Kidney epithelial cell (primary cell): ENCODE measurements around the gene SIGLECL1. TPM values are rescaled to one million over a fixed set of nuclear protein-coding genes. Genes with fewer than 3 reads are reported as not detected.

Source experiments
- DNase-seq: peaks from one replicate; pipeline ENCODE4 v3.0.0-alpha.2; 2010; ENCODE audit warnings: low read depth
- H3K27me3 ChIP-seq: 2 replicates; pipeline ENCODE4 v1.6.0; 2011; ENCODE audit warnings: low read length; ENCODE audit not compliant: control insufficient read depth, insufficient read depth
- H3K36me3 ChIP-seq: 2 replicates; pipeline ENCODE4 v1.5.1; 2011; ENCODE audit warnings: low read length; ENCODE audit not compliant: control insufficient read depth, insufficient read depth
- H3K4me3 ChIP-seq: 2 replicates; pipeline ENCODE4 v1.5.1; 2011; ENCODE audit warnings: low read depth, mild to moderate bottlenecking, control low read depth, low read length
- CTCF ChIP-seq: IDR thresholded peaks from 2 replicates; pipeline ENCODE4 v1.5.1; 2011; ENCODE audit warnings: mild to moderate bottlenecking, moderate library complexity, low read length, control low read depth, inconsistent platforms; ENCODE audit not compliant: insufficient read depth, poor library complexity, severe bottlenecking
- total RNA-seq: library from RNA; depleted of rRNA; stranded (reverse); fragments of >200 nt; gene quantifications from 2 replicates; pipeline ENCODE4 v1.2.3, GENCODE V29; 2015

The SIGLECL1 gene
- total RNA-seq, 1 donor from 2014 or later: 0.79 TPM

- DNase-seq: no peak
- no peaks in the 10 kb centered on the region for H3K27me3 ChIP-seq
- H3K4me3 ChIP-seq: no peak overlapping the region
- no peaks in the 10 kb centered on the region for H3K36me3 ChIP-seq
- TF ChIP-seq CTCF: no peak
These were observed 21.4 kb downstream of the SIGLECL1 start for GRCh38 chr19:51272183-51272810.

- H3K27me3 ChIP-seq: no peaks in the 10 kb centered on the region
- no peak overlapping the region for H3K4me3 ChIP-seq
- H3K36me3 ChIP-seq: no peaks in the 10 kb centered on the region
- DNase-seq: no peak
- no peak for TF ChIP-seq CTCF
These were observed 23.3 kb downstream of the SIGLECL1 start for GRCh38 chr19:51274049-51274770.

- H3K27me3 ChIP-seq: no peaks in the 10 kb centered on the region
- no peak overlapping the region for H3K4me3 ChIP-seq
- no peaks in the 10 kb centered on the region for H3K36me3 ChIP-seq
- no peak for DNase-seq
- no peak for TF ChIP-seq CTCF
These were observed 26.2 kb downstream of the SIGLECL1 start for GRCh38 chr19:51277112-51277511.

- H3K27me3 ChIP-seq: no peaks in the 10 kb centered on the region
- no peaks in the 10 kb centered on the region for H3K36me3 ChIP-seq
- no peak overlapping the region for H3K4me3 ChIP-seq
- no peak for DNase-seq
- TF ChIP-seq CTCF: no peak
These were observed 31.5 kb downstream of the SIGLECL1 start for GRCh38 chr19:51282335-51282734.

GRCh38 chr19:51285682-51286081 is 34.8 kb downstream of the SIGLECL1 start:
- Histone ChIP-seq H3K4me3 (no peak overlapping the region), H3K27me3 (no peaks in the 10 kb centered on the region), H3K36me3 (no peaks in the 10 kb centered on the region)
- DNase-seq: no peak
- no peak for TF ChIP-seq CTCF
